ENCODE results near the gene ARHGAP18.

The ARHGAP18 gene

GRCh38 chr6:129709769-129710449 is at the start of gene ARHGAP18:
Gene ARHGAP18, minus strand, starts transcription at chr6:129710177. Its CDS starts 41 bp downstream, at chr6:129710136.
- Mint-ChIP-seq H3K4me3 (peak within 1 kb of the TSS; percentile 88), H3K4me1 (peaks cover 46% of the 10 kb centered on the region), H3K27me3 (peaks cover 9% of the 10 kb centered on the region), H3K9me3 (no peaks in the 10 kb centered on the region), H3K36me3 (peaks cover 22% of the 10 kb centered on the region), H3K27ac (peak within 1 kb of the TSS; percentile 77)
- CTCF ChIA-PET, result interaction anchor here (0.6 to 1.6 kb wide), 10 partner anchors 10 to 156 kb away, joined by 3 to 8 read pairs (median 3); no protein-coding TSS in a partner anchor
- peak; percentile 86 for DNase-seq

GRCh38 chr6:129755787-129756186 is 45.8 kb upstream of the ARHGAP18 start:
- no peaks in the 10 kb centered on the region for H3K36me3 Mint-ChIP-seq
- no peak for DNase-seq

GRCh38 chr6:129754750-129755149 is 44.8 kb upstream of the ARHGAP18 start:
- Mint-ChIP-seq H3K27me3 (no peaks in the 10 kb centered on the region), H3K27ac (no peak overlapping the region), H3K36me3 (no peaks in the 10 kb centered on the region), H3K9me3 (no peaks in the 10 kb centered on the region), H3K4me1 (peaks cover 22% of the 10 kb centered on the region), H3K4me3 (no peak overlapping the region)
- CTCF ChIA-PET, result interaction anchor here (0.9 to 1.6 kb wide), 3 partner anchors 20 to 24 kb away, joined by 3 to 5 read pairs (median 3); no protein-coding TSS in a partner anchor
- no peak for DNase-seq

More at GRCh38 chr6:129755787-129756186, 45.8 kb upstream of the ARHGAP18 start:
- peaks cover 13% of the 10 kb centered on the region for H3K4me1 Mint-ChIP-seq
- H3K4me3 Mint-ChIP-seq, result no peak overlapping the region
- CTCF ChIA-PET, result interaction anchor here (1.0 to 1.6 kb wide), 3 partner anchors 19 to 159 kb away, joined by 3 to 5 read pairs (median 3); no protein-coding TSS in a partner anchor
- H3K27me3 Mint-ChIP-seq, result no peaks in the 10 kb centered on the region
- no peak overlapping the region for H3K27ac Mint-ChIP-seq
- no peaks in the 10 kb centered on the region for H3K9me3 Mint-ChIP-seq

- Mint-ChIP-seq H3K9me3 (no peaks in the 10 kb centered on the region), H3K27me3 (no peaks in the 10 kb centered on the region), H3K4me3 (no peak overlapping the region), H3K4me1 (peaks cover 35% of the 10 kb centered on the region), H3K36me3 (no peaks in the 10 kb centered on the region), H3K27ac (no peak overlapping the region)
- CTCF ChIA-PET, result interaction anchor here (0.7 kb wide), 1 partner anchor 121 kb away, joined by 4 read pairs; no protein-coding TSS in a partner anchor
- no peak for DNase-seq
These were observed 43.4 kb upstream of the ARHGAP18 start for GRCh38 chr6:129753422-129753821.

- H3K4me1 Mint-ChIP-seq, result peaks cover 51% of the 10 kb centered on the region
- no peaks in the 10 kb centered on the region for H3K27me3 Mint-ChIP-seq
- H3K36me3 Mint-ChIP-seq, result peaks cover 1% of the 10 kb centered on the region
- H3K9me3 Mint-ChIP-seq, result no peaks in the 10 kb centered on the region
- DNase-seq, result no peak
- no peak overlapping the region for H3K4me3 Mint-ChIP-seq
- peak overlapping the region; percentile 0 for H3K27ac Mint-ChIP-seq
- CTCF ChIA-PET, result interaction anchor here (0.8 kb wide), 1 partner anchor 24 kb away, joined by 3 read pairs; no protein-coding TSS in a partner anchor
These were observed 41.4 kb upstream of the ARHGAP18 start for GRCh38 chr6:129751384-129751783.

- peak overlapping the region; percentile 93 for H3K27ac Mint-ChIP-seq
- no peak for DNase-seq
- no peaks in the 10 kb centered on the region for H3K9me3 Mint-ChIP-seq
- no peak overlapping the region for H3K4me3 Mint-ChIP-seq
- peaks cover 1% of the 10 kb centered on the region for H3K36me3 Mint-ChIP-seq
- CTCF ChIA-PET, result interaction anchor here (1.0 to 2.8 kb wide), 4 partner anchors 14 to 271 kb away, joined by 4 to 12 read pairs (median 6); no protein-coding TSS in a partner anchor
- peaks cover 51% of the 10 kb centered on the region for H3K4me1 Mint-ChIP-seq
- H3K27me3 Mint-ChIP-seq, result no peaks in the 10 kb centered on the region
These were observed 40.4 kb upstream of the ARHGAP18 start for GRCh38 chr6:129750360-129750759.

- no peaks in the 10 kb centered on the region for H3K9me3 Mint-ChIP-seq
- no peaks in the 10 kb centered on the region for H3K27me3 Mint-ChIP-seq
- CTCF ChIA-PET, result interaction anchor here (1.0 to 2.8 kb wide), 6 partner anchors 10 to 272 kb away, joined by 4 to 12 read pairs (median 6); no protein-coding TSS in a partner anchor
- peak overlapping the region; percentile 55 for H3K4me3 Mint-ChIP-seq
- H3K4me1 Mint-ChIP-seq, result peaks cover 54% of the 10 kb centered on the region
- H3K36me3 Mint-ChIP-seq, result peaks cover 1% of the 10 kb centered on the region
- DNase-seq, result peak; percentile 29
- H3K27ac Mint-ChIP-seq, result peak overlapping the region; percentile 93
These were observed 39.8 kb upstream of the ARHGAP18 start for GRCh38 chr6:129749749-129750120.

- Mint-ChIP-seq H3K4me3 (peak overlapping the region; percentile 55), H3K27me3 (no peaks in the 10 kb centered on the region), H3K9me3 (no peaks in the 10 kb centered on the region), H3K4me1 (peaks cover 61% of the 10 kb centered on the region), H3K27ac (peak overlapping the region; percentile 93), H3K36me3 (peaks cover 1% of the 10 kb centered on the region)
- CTCF ChIA-PET, result interaction anchor here (1.2 to 2.8 kb wide), 8 partner anchors 10 to 272 kb away, joined by 3 to 12 read pairs (median 6); no protein-coding TSS in a partner anchor
- DNase-seq, result no peak
These were observed 39.1 kb upstream of the ARHGAP18 start for GRCh38 chr6:129748901-129749748.

GRCh38 chr6:129748212-129748900 is 38.4 kb upstream of the ARHGAP18 start:
- H3K4me1 Mint-ChIP-seq, result peaks cover 68% of the 10 kb centered on the region
- H3K4me3 Mint-ChIP-seq, result peak overlapping the region; percentile 55
- H3K36me3 Mint-ChIP-seq, result peaks cover 1% of the 10 kb centered on the region
- H3K27me3 Mint-ChIP-seq, result no peaks in the 10 kb centered on the region
- H3K27ac Mint-ChIP-seq, result peak overlapping the region; percentile 93
- H3K9me3 Mint-ChIP-seq, result no peaks in the 10 kb centered on the region
- CTCF ChIA-PET, result interaction anchor here (1.2 to 2.8 kb wide), 6 partner anchors 16 to 273 kb away, joined by 3 to 12 read pairs (median 6); no protein-coding TSS in a partner anchor
- DNase-seq, result peak; percentile 73

GRCh38 chr6:129747588-129748112 is 37.7 kb upstream of the ARHGAP18 start:
- Mint-ChIP-seq H3K27ac (peak overlapping the region; percentile 93), H3K27me3 (no peaks in the 10 kb centered on the region), H3K36me3 (peaks cover 1% of the 10 kb centered on the region), H3K4me1 (peaks cover 72% of the 10 kb centered on the region), H3K9me3 (no peaks in the 10 kb centered on the region), H3K4me3 (no peak overlapping the region)
- CTCF ChIA-PET, result interaction anchor here (1.2 to 2.2 kb wide), 5 partner anchors 17 to 274 kb away, joined by 3 to 12 read pairs (median 6); no protein-coding TSS in a partner anchor
- no peak for DNase-seq

- CTCF ChIA-PET, result interaction anchor here (0.8 to 1.9 kb wide), 6 partner anchors 14 to 147 kb away, joined by 4 to 10 read pairs (median 4); no protein-coding TSS in a partner anchor
- peaks cover 4% of the 10 kb centered on the region for H3K27me3 Mint-ChIP-seq
- H3K36me3 Mint-ChIP-seq, result peaks cover 1% of the 10 kb centered on the region
- H3K4me3 Mint-ChIP-seq, result no peak overlapping the region
- peaks cover 51% of the 10 kb centered on the region for H3K4me1 Mint-ChIP-seq
- no peak overlapping the region for H3K27ac Mint-ChIP-seq
- no peaks in the 10 kb centered on the region for H3K9me3 Mint-ChIP-seq
- DNase-seq, result no peak
These were observed 34.9 kb upstream of the ARHGAP18 start for GRCh38 chr6:129744880-129745237.

GRCh38 chr6:129744201-129744879 is 34.4 kb upstream of the ARHGAP18 start:
- H3K4me3 Mint-ChIP-seq, result no peak overlapping the region
- no peak overlapping the region for H3K27ac Mint-ChIP-seq
- H3K36me3 Mint-ChIP-seq, result peaks cover 1% of the 10 kb centered on the region
- H3K27me3 Mint-ChIP-seq, result peaks cover 4% of the 10 kb centered on the region
- peaks cover 46% of the 10 kb centered on the region for H3K4me1 Mint-ChIP-seq
- DNase-seq, result no peak
- no peaks in the 10 kb centered on the region for H3K9me3 Mint-ChIP-seq
- CTCF ChIA-PET, result interaction anchor here (0.8 to 1.9 kb wide), 8 partner anchors 13 to 277 kb away, joined by 3 to 10 read pairs (median 4); no protein-coding TSS in a partner anchor

- CTCF ChIA-PET, result interaction anchor here (1.4 kb wide), 1 partner anchor 9 kb away, joined by 4 read pairs; no protein-coding TSS in a partner anchor
- no peak overlapping the region for H3K27ac Mint-ChIP-seq
- no peak for DNase-seq
These were observed 30.0 kb upstream of the ARHGAP18 start for GRCh38 chr6:129740013-129740412.

More at GRCh38 chr6:129740013-129740412, 30.0 kb upstream of the ARHGAP18 start:
- H3K9me3 Mint-ChIP-seq, result no peaks in the 10 kb centered on the region
- H3K4me3 Mint-ChIP-seq, result no peak overlapping the region
- peaks cover 18% of the 10 kb centered on the region for H3K4me1 Mint-ChIP-seq
- H3K36me3 Mint-ChIP-seq, result no peaks in the 10 kb centered on the region
- H3K27me3 Mint-ChIP-seq, result peaks cover 4% of the 10 kb centered on the region

Measured in activated naive CD4-positive, alpha-beta T cell treated with anti-CD3 and anti-CD28 coated beads, Interleukin-2, amount 10 ng/mL, durations not matched to agents 7 days and 5 days (primary cell).